Mesenteric fat pad (tissue), 1 donor: Measurements from ENCODE around the gene FOXP4. TPM values are rescaled to one million over a fixed set of nuclear protein-coding genes. Genes with fewer than 3 reads are reported as not detected.
A peak's percentile ranks its signal among the peaks of the same experiment; 100 is the strongest.

ENCODE experiments used
- DNase-seq: peaks from one replicate; pipeline ENCODE4 v3.0.0-alpha.2; 2020; ENCODE audit warnings: low spot score
- microRNA-seq: library from miRNA; unstranded; fragments of <30 nt; microRNA quantifications from one replicate; pipeline ENCODE4 v1.2.0, GENCODE V29; 2020; ENCODE audit warnings: borderline number of aligned reads
- total RNA-seq: library from RNA; stranded (reverse); fragmentation: NEBNext Ultra II Directional; extraction: Animal tissue kit (Norgen Biotek cat#: 25700); gene quantifications from one replicate; pipeline ENCODE4 v1.2.1, GENCODE V29; 2021
- donor health status: DM: yes; HTN: yes; CAD: no.

Gene FOXP4
- total RNA-seq, 1 donor from 2014 or later, result 21.4 TPM

DNA sequence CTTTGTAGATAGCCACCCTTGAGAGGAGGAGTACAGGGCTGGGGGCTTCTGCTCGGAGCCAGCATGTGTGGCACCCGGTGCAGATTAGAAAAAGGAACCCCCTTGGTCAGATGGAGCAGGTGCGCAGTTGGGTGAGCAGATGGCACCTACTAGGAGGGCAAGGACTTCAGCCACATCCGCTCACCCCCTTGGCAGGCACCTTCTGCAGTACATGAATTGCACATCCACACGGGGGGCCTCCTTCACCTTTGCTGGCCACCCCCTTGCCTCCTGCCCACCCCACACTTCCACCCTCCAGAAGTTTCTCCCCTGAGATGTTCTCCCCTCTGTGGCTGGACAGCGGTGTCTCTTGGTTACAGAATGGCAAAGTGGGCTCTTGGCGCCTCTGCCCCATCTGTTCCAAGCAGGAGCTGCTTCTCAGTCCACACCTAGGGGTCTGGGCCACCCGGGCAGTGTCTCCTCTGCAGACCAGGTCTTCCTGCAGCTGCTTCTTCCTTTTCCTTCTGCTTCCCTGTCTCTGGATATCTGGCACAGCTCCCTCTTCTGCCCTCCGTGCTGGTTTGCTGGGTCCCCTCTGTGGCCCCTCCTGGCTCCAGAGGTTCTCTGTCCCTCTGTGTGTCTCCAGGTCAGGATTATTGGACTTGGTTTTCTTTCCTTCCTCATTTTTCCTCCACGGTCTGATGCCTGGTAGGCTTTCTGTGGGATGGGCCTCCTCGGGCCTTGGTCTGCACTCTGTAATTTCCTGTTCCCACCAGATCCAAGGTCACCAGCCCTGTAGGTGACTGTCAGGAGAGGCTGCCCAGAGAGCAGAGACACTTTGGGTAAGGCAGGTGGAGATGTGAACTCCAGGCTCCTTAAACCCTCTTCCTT lies 96.1 kb downstream of the FOXP4 start:
- DNase-seq, result no peak

DNA sequence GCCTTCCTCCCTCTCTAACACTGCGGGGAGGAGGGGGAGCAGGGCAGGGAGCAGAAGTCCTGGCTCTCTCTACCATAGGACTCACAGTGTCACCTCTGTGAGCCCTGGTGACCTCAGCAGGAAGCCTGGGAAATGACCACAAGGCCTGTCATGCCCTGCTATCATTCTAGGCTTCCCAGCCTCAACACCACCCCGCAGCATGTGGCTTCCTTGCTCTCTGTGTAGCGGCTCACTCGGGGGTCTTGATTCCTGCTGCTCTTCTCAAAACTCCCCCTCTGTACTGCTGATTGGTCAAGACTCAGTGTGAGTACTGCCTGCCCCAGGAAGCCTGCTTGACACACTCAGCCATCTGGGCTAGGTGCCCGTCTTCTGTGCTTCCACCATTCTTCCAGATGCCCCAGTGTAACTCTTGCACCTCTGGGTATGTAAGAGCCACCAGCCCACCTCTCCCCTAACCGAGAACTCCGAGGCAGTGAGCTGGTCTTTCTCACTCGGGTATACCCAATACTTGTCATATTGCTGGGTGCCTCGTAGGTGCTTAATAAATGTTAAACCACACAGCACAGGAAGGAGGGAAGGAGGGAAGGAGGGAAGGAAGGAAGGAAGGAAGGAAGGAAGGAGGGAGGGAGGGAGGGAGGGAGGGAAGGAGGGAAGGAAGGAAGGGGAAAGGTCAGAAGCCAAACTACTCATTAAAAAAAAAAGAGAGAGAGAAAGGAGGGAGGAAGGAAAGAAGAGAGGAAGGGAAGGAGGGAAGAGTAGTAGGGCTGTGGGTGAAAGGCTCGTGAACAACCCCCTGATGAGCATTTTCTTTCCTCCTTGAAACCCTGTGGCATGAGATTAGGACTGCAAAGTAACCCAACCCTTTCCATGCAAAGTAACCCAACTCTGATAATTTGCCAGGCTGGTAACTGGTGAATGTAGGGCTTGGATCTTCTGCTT lies 97.0 kb downstream of the FOXP4 start:
- DNase-seq, result peak; percentile 75

DNA sequence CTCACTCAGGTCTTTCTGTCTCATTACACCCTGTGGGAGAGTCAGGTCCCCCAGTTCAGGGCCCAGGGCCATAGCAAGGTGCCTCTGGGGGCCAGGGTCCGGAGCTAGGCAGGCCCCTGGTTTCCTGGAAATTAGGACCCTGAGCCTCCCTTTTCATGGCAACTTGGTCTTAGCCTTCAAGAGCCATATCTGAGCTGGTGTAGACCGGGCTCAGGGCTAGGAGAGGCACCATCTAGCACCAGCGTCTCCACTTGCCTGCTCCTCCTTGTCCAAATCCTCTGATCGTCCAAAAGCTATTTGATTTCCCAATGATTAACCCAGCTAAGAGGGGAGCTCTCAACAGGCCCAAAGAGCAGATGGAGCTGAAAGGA lies 97.7 kb downstream of the FOXP4 start:
- DNase-seq, result peak; percentile 55

DNA sequence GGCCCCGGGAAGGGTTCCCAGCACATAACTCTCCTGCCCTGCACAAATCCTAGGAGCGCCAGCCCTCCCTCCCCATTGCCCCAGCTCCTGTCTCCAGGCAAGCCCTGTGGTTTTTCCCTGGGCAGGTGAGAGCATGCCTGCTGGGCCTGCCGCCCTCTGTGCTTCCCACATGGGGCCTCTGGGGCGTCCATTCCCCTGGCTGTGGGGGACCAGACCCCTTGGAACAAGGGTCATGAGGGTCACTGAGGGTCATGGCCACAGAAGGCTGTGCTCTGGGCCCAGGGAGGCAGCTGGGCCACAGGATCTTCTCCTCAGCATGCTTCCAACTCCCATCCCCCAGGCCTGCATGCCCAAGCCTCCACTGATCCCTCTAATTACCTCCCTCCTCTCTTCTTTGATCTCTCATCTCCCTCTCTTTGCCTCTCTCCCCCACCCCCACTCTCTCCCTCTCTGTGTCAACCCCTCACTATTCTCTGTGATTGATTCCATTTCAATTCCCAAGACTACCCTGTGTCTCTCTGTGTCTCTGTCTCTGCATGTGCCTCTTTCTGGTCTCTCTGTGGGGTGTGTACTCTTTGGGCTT lies 98.2 kb downstream of the FOXP4 start:
- DNase-seq, result peak; percentile 86

DNA sequence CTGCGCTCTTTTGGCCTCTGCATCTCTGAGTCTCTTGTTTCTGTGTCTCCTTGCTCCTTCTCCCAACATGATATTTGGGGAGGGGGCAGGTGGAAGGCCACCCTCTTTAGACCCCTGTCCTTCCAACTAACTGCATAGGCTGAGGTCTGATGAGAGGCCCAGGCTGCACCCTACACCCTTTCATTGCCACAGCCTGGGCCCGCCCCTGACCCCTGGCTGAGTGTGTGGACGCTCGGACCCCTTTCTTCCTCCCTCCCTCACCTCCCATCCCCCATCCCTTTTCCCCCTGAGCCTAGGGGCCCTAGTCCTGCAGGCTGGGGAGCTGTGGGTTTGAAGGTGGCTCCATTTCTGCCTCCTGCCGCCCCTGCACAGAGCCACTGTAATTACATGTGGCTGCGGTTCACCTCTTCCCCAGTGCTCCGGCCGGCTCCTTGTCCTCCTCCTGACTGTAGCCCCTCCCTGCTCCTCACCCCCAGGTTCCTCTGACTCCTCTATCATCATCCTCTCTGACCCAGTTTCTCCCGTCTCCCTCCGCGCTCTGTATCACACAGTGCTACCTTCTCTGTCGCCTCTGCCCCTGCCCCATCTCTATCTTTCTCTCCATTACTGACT lies 98.9 kb downstream of the FOXP4 start:
- DNase-seq, result peak; percentile 68

DNA sequence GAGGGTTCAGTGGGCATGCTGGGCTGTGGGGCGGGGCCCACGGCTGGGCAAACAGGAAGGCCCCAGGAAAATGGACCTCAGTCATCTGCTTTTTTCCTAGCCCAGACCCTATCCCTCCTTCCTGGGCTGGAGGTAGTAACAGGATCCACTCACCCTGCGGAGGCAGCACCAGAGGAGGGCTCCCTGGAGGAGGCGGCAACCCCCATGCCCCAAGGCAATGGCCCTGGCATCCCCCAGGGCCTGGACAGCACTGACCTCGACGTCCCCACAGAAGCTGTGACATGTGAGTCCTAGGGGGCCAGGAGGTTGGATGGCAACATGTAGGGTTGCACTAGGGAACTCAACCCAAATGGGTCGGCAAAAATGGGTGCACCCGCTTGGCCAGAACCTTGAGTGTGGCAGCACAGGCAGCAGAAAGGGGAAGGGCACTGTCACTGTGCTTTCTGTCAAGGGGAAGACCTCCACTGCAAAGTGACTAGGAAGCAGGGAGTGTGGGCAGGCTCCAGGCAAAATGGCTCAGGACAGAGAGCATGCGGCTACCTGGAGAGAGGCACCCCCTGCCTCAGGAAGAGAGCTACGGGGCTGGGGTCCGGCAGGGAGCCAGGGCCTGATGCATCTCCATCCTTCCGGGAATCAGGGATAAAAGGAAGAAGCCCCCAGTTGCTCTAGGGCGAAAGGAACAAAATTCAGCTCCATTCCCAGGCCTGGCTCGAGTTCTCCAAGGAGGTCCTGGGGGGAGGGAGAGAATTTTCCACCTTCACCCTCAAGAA lies 100.0 kb downstream of the FOXP4 start:
- DNase-seq, result peak; percentile 65

DNA sequence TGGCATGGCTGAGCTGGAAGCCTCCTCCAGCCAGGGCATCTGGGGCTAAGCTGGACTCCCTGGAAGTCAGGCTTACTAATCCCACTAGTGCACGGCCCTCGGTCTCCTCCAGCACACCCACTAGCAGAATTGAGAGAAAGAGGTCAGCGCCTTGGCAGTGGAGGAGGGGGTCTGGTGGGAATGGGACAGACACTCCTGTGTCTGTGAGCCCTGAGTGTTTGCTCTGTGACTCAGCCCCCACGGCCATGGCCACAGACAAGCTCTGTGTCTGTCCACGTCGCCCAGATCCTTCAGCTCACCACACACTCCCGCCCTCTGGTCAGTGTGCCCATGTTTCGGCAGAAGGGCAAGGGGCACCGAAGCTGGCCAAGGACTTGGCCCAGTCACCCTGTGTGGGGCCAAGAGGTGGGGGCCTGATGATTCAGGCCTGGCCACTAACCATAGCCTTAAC lies 100.9 kb downstream of the FOXP4 start:
- DNase-seq, result peak; percentile 86

DNA sequence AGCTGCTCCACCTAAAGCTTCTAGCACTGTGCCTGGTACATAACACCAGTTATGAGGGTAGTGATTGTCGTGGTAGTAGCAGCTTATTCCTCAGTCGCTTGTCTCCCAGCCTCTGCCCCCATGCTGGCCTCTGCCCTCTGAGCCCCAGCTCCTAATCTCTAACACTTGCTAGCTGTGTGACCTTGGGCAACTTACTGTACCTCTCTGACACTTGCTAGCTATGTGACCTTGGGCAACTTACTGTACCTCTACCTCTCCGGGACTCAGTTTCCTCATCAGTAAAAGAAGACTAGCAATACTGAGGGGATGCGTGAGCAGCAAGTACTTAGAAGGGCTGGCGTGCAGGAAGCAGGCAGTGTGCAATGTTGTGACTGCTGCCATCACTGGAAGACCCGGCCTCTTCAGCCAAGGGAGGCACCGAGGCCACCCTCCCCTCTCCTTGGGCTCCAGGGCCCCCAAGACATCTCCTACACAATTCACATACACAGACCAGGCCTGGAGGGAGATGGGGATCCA lies 101.9 kb downstream of the FOXP4 start:
- DNase-seq, result peak; percentile 53

DNA sequence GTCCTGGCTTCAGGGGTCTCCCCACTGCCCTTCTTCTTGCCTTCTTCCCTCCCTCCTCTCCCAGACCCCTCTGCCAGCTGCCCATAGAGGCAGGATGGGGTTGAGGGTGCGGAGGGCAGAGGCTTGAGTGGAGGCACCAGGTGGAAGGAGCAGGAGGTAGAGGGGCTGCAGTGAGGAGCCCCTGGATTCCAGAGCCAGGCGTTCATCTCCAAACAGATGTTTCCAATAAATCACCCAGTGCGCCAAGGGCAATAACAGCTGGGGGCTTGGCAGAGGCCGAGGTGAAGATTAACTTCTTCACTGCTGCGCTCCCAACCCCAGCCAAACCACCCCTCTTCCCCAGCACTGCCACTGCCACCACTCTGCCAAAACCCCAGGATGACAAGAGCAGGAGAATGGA lies 102.7 kb downstream of the FOXP4 start:
- DNase-seq, result peak; percentile 55

DNA sequence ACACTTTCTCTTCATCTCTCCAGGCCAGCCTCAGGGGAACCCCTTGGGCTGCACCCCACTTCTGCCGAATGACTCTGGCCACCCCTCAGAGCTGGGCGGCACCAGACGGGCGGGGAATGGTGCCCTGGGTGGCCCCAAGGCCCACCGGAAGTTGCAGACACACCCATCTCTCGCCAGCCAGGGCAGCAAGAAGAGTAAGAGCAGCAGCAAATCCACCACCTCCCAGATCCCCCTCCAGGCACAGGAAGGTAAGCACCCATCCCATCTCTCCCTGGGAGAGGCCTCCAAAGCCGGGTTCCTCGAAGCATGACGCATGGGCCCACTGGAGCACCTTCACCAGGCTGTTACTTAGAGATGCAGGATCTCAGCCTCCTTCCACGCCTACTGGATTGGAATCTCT lies 103.4 kb downstream of the FOXP4 start:
- DNase-seq, result peak; percentile 77

DNA sequence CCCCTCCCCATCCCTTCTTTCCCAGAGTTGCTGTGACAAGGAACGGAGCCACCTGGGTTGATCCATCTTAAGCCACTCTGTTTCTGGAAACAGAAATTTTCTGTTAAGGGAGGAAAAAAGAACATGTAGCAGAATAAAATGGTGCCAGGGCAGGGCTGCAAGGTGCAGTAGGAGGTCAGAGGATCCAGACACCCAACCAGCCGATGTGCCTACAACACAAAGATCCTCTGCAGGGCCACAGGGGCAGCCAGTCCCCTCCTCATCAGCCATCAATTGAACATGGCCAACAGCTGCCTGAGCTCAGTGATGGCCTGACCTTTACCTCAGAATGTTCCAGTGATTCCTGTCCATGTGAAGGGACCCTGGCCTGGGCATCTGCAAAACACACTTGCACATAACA lies 103.9 kb downstream of the FOXP4 start:
- no peak for DNase-seq

DNA sequence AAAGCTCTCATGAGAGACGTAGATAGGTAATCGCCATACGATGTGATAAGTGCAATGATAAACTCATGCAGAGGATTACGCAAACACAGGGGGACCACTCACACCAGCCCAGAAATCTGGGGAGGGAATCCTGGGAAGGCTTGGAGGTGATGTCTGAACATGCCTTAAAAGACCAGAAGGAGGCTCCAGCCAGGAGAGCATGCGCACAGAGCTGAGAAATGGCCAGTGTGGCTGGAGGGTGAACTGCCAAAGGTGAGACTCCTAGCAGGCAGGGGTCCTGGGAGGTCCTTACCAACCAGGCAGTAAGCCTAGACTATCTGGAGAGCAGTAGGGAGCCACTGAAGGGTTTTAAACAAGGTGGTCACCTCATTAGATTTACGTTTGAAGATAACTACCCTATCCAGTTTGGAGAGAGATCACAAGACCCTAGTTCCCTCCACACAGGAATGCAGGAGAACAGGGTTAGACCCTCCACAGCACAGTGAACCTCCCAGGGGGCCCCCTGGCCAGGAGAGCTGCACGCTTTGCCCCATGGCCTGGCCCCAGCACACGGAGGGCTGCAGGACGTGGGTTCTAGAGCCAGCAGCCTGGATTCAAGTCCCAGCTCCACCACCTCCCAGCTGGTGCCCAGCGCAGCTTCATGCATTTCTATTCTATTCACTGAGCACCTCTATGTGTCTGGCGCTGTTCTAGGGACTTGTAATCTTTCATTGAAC lies 105.2 kb downstream of the FOXP4 start:
- peak; percentile 26 for DNase-seq

Small RNA genes within 50 kb of the gene (microRNA-seq; reads per million reads assigned to microRNA genes)
- not detected for gene MIR4641

Other genes with a start within 250 kb of the FOXP4 start
- not detected for gene NCR2, start 210.8 kb upstream of the FOXP4 start, total RNA-seq
- gene MDFI, start 92.1 kb downstream of the FOXP4 start, total RNA-seq, result 21.7 TPM
- 17.9 TPM for gene TFEB, start 189.2 kb downstream of the FOXP4 start, total RNA-seq
- not detected for gene PGC, start 201.0 kb downstream of the FOXP4 start, total RNA-seq
- gene FRS3, start 233.5 kb downstream of the FOXP4 start, total RNA-seq, result 3.4 TPM
- gene PRICKLE4, start 234.4 kb downstream of the FOXP4 start, total RNA-seq, result 2.0 TPM
- 123 TPM for gene TOMM6, start 241.3 kb downstream of the FOXP4 start, total RNA-seq